HG03139 (cell line): Measurements from ENCODE around the gene VMP1.
"Not testable (repeated sequence)": the region's sequence is repeated elsewhere in the genome, so short reads cannot be mapped to it uniquely, and the experiment has no call there.

Experiments
- ATAC-seq: cut with Tn5 transposase; IDR thresholded peaks from one replicate; pipeline ENCODE4 v1.9.1; 2021; ENCODE audit not compliant: unreplicated experiment

The VMP1 gene

GRCh38 chr17:59776577-59776976 is 69.1 kb downstream of the VMP1 start:
- ATAC-seq = no peak

GRCh38 chr17:59777033-59777432 is 69.6 kb downstream of the VMP1 start:
- no peak for ATAC-seq

- ATAC-seq = no peak
Observed at GRCh38 chr17:59778996-59779395, 71.5 kb downstream of the VMP1 start.

- ATAC-seq = no peak
Observed at GRCh38 chr17:59779521-59779920, 72.1 kb downstream of the VMP1 start.

GRCh38 chr17:59780548-59780947 is 73.1 kb downstream of the VMP1 start:
- ATAC-seq = not testable (repeated sequence)

- ATAC-seq = no peak
Observed at GRCh38 chr17:59783221-59784047, 76.0 kb downstream of the VMP1 start.

GRCh38 chr17:59785091-59785799 is 77.8 kb downstream of the VMP1 start:
- no peak for ATAC-seq

- ATAC-seq = no peak
Observed at GRCh38 chr17:59786213-59786535, 78.7 kb downstream of the VMP1 start.

- ATAC-seq = peak; percentile 85
Observed at GRCh38 chr17:59786536-59787319, 79.3 kb downstream of the VMP1 start.

- not testable (repeated sequence) for ATAC-seq
Observed at GRCh38 chr17:59789849-59790248, 82.4 kb downstream of the VMP1 start.

- ATAC-seq = not testable (repeated sequence)
Observed at GRCh38 chr17:59790418-59790817, 83.0 kb downstream of the VMP1 start.

GRCh38 chr17:59790910-59791309 is 83.5 kb downstream of the VMP1 start:
- no peak for ATAC-seq

GRCh38 chr17:59791603-59792457 is 84.4 kb downstream of the VMP1 start:
- no peak for ATAC-seq

GRCh38 chr17:59792458-59792823 is 85.0 kb downstream of the VMP1 start:
- ATAC-seq = not testable (repeated sequence)

- no peak for ATAC-seq
Observed at GRCh38 chr17:59793205-59793604, 85.8 kb downstream of the VMP1 start.

- ATAC-seq = no peak
Observed at GRCh38 chr17:59796138-59796537, 88.7 kb downstream of the VMP1 start.

- no peak for ATAC-seq
Observed at GRCh38 chr17:59796785-59797205, 89.3 kb downstream of the VMP1 start.

- ATAC-seq = no peak
Observed at GRCh38 chr17:59798111-59798510, 90.7 kb downstream of the VMP1 start.

GRCh38 chr17:59800530-59800942 is 93.1 kb downstream of the VMP1 start:
- no peak for ATAC-seq

GRCh38 chr17:59802160-59802559 is 94.7 kb downstream of the VMP1 start:
- ATAC-seq = no peak
